CMK (cell line): ENCODE data around the gene TM7SF2.
"Not testable (repeated sequence)": the region's sequence is repeated elsewhere in the genome, so short reads cannot be mapped to it uniquely, and the experiment has no call there.

Source experiments
- DNase-seq: peaks from one replicate; pipeline ENCODE4 v3.0.0-alpha.2; 2010; ENCODE audit warnings: low read depth

TM7SF2 gene

DNA sequence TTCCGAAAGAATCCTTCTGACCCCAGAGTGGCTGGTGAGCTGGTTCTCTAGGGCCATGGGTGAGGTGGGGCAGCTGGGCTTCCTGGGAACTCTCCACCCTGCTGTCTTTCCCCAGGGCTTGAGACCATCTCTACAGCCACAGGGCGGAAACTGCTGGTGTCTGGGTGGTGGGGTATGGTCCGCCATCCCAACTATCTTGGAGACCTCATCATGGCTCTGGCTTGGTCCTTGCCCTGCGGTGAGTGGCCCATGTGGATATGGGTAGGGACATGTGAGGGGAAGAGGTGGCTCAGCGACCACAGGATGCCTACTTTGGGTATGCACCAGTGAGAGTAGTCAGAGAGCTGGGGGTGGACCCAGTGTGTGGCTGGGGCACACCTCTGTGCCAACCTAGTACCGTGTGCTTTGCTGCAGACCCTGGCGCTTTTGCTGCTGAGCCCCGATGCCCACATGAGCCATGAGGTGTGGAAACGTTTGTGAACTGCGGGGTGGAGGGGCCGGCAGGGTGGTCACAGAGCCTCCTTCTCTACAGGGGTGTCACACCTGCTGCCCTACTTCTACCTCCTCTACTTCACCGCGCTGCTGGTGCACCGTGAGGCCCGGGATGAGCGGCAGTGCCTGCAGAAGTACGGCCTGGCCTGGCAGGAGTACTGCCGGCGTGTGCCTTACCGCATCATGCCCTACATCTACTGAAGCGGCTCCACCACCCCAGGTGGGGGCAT is 3.9 kb downstream of the TM7SF2 start:
- DNase-seq = no peak

DNA sequence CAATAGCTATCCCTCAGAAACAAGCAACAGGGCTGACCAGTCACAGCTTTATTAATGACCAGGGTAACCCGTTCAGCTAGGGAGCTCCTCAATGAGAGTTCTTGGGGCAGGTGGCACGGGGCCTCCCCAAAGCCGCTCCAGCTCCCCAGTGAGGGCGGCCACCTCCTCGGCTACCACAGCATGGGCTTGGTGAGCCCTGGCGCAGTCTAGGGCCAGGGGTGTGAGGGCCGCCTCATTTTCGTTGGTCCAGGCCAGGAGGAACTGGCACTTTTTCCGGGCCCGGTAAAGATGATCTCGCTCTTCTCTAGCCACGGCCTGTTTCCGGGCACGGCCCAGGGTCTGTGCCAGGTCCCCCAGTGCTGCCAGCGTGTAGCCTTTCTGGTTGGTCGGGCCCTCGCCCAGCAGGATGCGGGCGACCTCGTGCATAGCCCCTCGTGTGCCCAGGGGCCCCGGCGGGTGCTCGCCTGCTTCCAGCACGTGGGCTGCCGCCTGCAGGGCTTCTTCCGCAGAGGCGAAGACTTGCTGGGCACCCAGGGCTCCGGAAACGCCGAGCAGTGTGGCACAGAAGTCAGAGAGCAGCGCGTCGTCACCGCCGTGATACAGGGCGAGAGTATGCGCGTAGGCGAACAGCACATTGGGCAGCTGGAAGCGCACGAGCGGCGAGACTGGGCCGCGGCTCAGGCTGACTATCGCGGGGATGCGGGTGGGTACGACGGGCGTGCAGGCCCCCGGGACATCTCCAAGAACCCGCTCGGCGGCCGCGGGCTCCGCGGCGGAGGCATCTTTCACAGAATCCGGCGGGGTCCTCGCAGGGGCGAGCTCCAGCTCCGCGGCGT is 4.9 kb downstream of the TM7SF2 start:
- DNase-seq = no peak

DNA sequence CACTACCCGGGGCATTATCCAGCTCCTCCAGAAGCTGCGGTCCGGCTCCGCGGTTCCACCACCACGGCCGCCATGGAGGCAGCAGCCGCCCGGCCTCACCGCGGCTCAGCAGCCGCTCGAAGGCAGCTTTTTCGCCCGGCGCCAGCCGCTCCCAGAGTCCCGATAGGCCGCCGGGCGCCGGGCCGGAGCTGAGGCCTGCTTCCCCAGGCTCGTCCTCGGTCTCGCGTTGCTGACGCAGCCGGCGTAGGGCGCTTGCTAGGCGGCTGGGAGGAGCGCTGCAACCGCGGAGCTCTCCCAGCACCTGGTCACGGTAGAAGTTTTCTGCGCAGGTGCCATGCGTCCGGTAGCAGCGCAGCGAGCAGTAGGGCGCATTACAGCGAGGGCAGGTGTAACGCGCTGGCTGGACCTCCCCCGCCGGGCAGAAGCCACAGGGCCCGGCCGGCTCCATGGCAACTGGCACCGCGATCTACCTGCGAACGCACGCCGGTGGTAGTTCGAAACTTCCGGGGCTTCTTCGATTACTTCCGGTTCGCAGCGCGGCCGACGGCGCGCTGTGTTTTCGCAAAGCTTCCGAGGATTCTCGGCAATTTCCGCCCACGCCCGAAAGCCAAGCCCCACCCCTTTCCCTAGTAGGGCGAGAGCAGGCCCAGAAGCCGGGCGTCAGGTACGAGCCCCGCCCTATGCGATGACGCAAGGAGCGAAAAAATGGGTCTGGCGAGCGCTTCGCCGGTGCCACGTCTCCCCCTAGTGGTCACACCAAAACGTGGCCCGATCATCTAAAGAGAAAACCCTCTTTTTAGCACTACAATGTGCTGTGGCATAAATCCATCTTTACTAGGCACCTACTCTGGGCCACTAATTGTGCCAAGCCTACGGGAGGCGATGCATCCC is 5.8 kb downstream of the TM7SF2 start, which contains the start of gene ZNHIT2:
Gene ZNHIT2 (minus strand): TSS at position 496 of the 891 bp plus-strand sequence. CDS start 48 bp downstream, at position 448.
- DNase-seq = peak; percentile 83

DNA sequence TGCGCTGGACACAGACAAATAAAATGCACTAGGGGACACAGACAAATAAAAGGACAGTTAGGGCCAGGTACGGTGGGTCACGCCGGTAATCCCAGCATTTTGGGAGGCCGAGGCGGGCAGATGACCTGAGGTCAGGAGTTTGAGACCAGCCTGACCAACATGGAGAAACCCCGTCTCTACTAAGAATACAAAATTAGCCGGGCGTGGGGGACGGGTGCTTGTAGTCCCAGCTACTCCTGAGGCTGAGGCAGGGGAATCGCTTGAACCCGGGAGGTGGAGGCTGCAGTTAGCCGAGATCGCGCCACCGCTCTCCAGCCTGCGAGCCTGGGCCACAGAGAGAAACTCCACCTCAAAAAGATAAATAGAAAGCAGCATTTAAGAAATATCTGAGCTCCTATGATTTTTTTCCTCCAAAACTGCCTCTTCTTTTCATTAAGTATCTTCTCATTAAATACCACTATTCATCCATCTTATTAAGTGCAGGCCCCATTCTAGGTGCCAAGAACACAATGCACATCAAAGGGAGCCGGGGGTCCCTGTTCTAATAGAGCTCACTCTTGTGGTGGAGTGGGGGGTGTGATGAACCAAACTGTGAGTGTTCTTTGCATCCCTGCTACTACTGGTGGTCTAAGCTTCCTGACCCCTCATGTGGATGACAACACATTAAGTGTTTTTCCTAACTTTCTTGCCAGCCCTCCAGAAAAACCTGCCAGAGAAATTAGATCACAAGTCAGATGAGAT is 6.6 kb downstream of the TM7SF2 start:
- no peak for DNase-seq

DNA sequence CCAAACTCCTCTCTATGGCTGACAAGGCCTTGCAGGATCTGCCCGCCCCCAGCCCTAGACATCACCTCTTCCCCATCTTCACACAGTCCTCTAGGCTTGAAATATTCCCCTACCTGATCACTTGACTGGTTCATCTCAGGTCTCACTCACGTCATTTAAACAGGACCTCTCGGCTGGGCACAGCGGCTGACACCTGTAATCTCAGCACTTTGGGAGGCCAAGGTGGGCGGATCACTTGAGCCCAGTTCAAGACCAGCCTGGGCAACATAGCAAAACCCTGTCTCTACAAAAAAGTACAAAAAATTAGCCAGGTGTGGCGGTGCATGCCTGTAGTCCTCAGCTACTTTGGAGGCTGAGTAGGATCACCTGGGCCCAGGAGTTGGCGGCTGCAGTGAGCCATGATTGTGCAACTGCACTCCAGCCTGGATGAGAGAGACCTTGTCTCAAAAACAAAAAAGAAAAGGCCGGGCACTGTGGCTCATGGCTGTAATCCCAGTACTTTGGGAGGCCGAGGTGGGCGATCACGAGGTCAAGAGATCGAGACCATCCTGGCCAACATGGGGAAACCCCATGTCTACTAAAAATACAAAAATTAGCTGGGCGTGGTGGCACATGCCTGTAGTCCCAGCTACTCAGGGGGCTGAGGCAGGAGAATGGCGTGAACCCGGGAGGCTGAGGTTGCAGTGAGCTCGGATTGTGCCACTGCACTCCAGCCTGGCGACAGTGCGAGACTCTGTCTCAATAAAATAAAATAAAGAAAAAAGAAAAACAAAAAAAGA is 7.4 kb downstream of the TM7SF2 start:
- not testable (repeated sequence) for DNase-seq

DNA sequence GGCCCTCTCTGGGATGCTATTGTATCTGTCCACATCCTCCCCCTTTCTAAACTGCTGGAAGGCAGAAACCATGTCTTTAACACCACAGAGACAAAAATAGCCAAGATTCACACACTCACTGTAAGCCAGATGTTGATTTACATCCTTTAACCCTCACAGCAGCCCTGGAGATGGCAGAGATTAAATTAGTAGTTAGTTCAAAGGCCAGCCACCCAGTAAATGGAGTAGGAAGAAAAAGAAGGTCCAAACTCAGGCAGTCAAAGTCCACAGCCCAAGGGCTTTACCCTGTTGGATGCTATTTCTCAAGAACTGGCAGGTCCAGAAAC is 8.0 kb downstream of the TM7SF2 start:
- DNase-seq = no peak

DNA sequence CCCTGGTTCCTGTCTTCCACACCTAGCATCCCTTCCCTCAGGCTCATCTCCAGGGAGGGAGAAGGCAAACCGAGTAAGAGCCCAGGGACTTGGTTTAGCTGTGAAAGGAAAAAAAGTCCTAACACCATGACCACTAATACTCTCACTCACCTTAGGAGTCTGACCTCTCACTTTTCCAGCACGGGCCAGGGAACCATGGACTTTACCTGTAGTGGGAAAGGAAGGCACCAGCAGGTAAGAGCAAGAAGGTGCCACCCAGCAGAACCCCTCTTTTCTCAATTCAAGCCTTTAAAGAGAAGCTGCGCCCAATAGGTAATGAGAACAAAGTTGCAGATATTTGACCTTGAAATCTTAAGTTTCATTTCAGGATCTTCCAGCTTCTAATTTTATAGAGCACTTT is 9.2 kb downstream of the TM7SF2 start:
- DNase-seq = no peak

DNA sequence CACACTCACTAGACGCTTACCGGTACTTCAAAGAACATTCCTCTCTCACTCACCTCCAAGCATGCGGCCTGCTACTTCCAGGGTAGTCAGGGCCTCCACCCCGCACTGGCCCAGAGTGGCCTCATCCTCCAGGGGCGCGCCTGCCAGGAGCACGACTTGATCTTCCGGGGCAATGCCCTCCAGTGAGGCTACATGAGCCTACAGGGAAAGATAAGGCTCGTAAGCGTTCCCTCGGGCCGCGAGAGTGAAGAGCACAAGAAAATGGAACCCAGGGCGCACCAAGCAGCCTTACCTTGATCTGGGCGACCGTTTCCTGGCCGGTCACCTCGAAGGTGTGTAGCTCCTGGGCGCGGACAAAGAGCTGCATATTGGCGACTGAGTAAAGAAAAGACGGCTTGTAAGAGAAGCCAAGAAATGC is 9.8 kb downstream of the TM7SF2 start:
- no peak for DNase-seq

DNA sequence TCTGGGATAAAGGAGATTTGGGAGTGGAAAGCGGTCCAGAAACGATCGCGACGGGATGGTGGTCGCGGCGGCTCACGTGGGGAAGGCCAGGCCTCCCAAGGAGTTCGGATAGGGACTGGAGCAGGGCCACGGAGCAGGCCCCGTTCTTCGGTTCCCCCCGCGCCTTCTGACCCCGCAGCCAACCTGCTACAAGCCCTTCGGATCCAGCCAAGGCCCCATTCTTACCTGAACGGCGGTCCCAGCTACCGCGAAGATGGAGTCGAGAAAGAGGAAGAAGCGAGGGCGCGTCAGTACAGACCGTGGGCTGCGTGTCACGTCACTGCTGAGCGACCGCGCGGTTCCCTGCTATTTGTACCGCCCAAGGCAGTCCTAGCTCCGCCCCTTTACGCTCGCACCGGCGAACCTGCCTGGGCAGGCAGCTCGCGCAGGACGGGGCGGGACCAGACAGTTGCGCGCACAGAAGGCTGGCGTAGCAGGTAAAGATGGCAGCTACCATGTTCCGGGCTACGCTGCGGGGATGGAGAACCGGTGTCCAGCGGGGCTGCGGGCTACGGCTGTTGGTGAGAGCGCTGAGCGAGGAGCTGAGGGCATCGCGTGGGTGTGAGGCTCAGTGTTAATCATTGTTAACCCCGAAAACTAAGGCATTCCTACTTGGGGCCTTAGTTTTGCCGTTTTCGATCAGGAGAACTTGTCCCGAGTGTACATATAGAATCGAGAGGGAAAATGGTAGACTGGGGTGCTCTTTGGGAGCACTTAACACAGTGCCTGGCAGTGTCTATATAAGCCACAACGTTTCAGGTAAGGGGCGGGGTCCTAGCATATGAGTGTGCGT is 10.4 kb downstream of the TM7SF2 start, which contains the start of the genes FAU and MRPL49:
Gene FAU (minus strand): TSS at position 270 of the 832 bp plus-strand sequence. CDS start 321 bp downstream, outside the sequence.
Gene MRPL49 (plus strand): TSS at position 457 of the 832 bp plus-strand sequence. CDS start 26 bp downstream, at position 483.
- peak; percentile 93 for DNase-seq

DNA sequence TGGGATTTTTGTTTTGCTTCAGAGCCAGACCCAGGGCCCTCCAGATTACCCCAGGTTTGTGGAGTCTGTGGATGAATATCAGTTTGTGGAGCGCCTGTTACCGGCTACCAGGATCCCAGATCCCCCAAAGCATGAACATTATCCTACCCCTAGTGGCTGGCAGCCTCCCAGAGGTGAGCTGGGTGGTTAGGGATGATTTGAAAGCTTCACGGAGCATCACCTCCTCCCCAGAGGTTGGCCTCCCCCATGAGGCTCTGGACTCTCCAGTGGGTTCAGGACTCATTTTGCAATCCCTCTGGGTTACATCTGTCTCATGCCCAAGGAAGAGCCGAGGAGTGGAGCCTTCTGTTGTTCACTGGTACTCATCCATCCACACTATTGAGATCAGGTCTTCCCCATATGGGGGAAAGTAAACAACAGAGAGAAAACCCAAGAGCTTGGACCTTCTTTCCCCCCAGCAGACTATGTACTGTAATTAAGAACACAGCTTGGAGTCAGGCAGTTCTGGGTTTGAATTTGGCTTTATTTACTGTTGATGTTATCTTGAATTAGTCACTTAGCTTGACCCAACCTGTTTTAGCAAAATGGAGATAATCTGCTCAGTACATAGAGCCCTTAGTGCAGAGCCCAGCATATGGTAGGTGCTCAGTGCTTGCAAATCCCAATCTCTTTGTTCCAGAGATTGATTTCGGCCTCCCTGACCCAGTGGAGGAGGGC is 13.0 kb downstream of the TM7SF2 start:
- DNase-seq = no peak

DNA sequence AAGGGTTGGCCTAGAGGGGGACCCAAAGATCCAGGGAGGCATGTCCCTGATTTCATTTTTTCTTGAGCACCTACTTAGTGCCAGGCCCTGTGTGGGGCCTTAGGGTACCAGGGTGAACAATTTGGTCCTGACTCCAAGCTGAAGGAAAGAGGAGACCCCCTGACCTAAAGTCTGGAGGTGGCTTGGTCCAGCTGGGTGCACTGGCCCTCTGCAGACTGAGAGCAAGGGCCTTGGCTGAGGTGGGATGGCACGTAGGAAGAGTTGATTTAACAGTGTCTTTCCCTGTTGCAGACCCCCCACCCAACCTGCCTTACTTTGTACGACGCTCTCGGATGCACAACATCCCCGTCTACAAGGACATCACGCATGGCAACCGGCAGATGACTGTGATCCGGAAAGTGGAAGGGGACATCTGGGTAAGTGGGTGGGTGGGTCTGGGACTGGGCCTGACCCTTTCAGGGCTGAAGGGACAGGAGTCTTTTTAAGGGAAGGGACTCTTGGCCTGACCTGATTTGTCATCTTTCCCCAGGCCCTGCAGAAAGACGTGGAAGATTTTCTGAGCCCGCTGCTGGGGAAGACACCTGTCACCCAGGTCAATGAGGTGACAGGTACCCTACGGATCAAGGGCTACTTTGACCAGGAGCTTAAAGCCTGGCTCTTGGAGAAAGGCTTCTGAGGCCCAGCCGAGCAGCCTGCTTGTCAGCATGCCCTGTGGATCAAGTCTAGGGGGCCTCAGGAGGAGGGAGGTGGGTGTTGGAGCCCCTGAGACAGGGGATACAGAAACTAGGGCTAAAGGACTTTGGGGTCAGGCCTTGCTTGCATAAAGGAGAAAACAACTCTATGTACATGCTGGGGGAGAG is 13.8 kb downstream of the TM7SF2 start:
- DNase-seq = no peak

DNA sequence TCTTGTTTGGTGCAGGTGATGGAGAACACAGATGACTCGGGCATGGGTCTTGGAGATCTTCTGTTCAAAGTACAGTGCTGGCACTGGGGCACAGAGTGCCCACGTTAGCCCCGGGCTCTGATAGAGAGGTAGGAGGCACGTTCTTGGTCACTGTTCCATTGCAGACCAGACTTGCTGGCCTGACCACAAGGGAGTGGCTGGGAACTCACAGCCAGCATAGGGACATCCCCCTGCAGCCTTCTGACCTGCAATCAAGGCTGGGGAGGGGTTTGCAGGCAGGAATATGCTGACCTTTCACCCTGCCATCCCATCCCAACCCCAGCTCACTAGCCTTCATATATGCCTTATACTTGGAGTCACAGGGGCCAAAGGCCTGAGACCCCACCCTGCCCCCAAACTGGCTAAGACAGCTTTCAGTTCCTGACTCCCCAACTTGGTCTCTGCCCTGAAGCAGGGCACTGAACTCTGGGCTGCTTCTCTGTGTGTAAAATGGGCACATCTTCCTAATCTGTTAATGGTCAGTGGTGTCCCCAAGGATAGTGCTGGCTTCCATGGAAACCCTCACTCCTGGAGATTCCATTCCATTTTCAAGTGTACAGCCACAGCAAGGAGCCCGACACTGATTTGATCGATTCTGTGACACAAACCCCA is 15.1 kb downstream of the TM7SF2 start:
- DNase-seq = no peak

DNA sequence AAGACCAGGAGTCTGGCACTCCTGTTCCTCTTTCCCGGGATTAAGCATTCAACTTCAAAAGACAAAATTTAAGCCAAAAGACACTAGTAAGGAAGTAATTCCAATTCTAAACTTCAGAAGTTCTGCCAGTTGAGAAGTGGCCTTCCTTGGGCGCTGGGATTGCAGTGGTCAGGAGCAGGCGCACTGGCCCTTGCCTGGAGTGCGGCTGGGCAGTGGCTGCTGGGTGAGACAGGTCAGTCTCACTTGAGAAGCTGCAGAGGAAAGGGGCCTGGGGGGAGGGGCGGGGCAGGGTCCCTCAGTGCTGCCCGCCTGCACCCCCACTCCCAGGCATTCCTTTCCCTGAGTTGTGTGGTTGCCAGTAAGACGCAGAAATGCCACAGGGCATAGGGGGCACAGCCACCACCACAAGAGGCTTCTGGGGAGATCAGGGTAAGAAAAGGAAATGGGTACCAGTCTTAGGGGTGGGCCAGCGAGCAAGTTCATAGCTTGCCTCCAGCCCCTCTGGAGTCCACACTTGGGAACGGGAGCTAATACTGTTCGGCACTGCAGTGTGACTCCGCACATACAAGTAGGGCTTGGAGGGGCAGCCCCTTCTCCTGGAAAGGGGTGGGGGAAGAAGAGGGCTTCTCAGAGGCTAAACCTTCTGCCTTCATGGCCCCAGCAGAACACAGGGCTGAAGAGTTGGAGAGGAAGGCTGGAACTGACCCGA is 16.0 kb downstream of the TM7SF2 start:
- DNase-seq = no peak

DNA sequence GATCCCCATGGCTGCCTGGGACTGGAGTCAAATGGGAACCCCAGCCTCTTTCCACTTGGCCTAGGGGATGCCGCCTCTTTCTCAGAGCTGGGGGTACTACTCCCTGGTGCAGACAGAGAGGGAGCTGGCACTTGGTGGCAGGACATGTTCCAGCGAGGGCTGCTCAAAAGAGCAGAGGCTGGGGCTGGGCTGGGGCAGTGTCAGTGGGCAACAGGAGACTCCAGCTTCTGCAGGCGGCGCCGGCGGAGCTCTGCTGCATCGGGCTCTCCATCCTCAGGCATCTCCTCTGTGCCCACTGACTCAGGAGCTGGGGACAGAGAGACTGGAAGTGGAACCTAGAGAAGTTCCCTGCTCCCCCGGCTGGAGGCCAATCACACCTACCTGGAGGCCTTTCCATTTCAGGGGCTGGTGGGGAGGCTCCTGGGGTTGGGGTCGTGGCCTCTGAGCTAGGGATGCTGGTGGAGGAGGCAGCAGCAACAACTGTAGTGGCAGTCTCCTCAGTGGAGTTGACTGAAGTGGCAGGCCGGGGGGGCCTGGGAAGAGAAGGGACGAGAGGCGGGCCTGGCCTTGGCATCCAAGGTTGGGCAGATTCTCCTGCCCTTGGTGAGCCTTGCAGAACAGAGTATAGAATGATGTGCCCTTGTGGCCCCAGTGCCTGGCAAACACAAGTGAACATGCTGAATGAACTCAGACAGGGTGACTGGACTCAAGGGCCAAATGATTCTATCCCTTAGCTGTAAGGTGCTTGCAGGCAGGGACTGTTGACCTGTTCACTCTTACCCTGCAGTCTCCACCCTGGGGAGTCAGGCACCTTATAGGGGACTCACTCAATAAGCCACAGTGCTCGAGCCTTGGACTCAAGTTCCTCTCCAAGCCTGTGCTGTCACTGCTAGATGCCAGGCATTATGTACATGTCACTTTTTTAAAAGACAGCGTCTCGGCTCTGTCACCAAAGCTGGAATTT is 16.8 kb downstream of the TM7SF2 start:
- DNase-seq = no peak

DNA sequence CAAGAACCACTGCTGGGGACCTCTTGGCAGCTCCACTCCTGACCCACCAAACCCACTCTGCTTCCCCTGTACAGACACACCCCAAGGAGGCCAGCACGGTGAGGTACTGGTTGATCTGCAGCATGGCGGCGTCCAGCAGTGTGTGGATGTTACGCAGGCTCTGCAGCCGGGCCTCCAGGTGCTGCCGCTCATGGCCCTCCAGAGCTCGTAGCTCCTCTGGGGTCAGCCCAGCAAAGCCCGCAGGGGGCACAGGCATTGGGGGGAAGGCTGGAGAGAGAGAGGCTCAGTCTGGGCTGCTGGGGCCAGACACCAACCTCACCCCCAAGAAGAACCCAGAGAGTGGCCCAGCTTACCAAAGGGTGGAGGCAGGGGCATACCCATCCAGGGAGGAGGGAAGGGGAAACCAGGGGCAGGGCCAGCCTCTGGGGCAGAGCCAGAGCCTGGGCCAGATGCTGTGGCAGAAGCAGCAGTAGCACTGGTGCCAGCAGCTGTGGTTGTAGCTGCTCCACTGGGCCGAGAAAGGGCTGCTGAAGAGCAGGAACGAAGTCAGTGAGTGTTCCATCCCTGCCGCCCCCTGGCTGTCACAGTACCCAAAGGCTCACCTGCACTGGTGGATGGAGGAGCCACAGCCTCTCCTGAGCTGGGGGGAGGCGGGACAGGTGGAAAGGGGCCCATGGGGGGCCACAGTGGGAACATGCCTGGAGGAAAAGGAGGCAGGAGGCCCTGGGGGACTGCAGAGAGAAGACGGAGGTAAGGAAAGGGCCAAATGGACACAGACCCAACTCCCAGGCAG is 18.2 kb downstream of the TM7SF2 start:
- no peak for DNase-seq
